Spleen (tissue), 7 donors: ENCODE measurements around the gene ACACB.

Experiments
- CTCF ChIP-seq, 11 experiments: fragments of 200-600 bp in 7 of 11; fragments of 450-650 bp in 4 of 11; sonication (generic) in 4 of 11; IDR thresholded peaks in 8 of 11; conservative IDR thresholded peaks in 3 of 11; 1 replicate in 7 of 11; 2 replicates in 4 of 11; pipeline versions ENCODE4 v1.4.0 to v1.8.0; 2016 to 2021; ENCODE audit warnings: antibody characterized with exemption in 11 of 11, inconsistent platforms in 4 of 11, mild to moderate bottlenecking in 1 of 11
- POLR2A ChIP-seq, 3 donors: fragments of 450-650 bp; IDR thresholded peaks; one replicate each; pipeline ENCODE4 v1.5.1; 2017; ENCODE audit warnings: antibody characterized with exemption in 3 of 3, mild to moderate bottlenecking in 1 of 3
- POLR2AphosphoS5 ChIP-seq, 3 donors: sonication (generic); formaldehyde crosslinking; IDR thresholded peaks; one replicate each; pipeline ENCODE4 v1.5.1; 2017; ENCODE audit warnings: antibody characterized with exemption in 3 of 3
- donor health status: DM: no; HTN: no; CAD: no; lungs with moderate emphysema.
- donor health status: DM: no; HTN: no; CAD: no.
- donor health status: DM: no; HTN: no; CAD: no.

- TF ChIP-seq CTCF (IDR thresholded peaks at IDR 0.05 in 8 of 11, conservative IDR thresholded peaks at IDR 0.05 in 3 of 11) (no peak), POLR2A (IDR thresholded peaks at IDR 0.05) (no peak), POLR2AphosphoS5 (IDR thresholded peaks at IDR 0.05) (no peak)
These were observed 183.5 kb downstream of the ACACB start for GRCh38 chr12:109299849-109300248.
